ENCODE measurements around the gene ANXA3.

The ANXA3 gene

DNA sequence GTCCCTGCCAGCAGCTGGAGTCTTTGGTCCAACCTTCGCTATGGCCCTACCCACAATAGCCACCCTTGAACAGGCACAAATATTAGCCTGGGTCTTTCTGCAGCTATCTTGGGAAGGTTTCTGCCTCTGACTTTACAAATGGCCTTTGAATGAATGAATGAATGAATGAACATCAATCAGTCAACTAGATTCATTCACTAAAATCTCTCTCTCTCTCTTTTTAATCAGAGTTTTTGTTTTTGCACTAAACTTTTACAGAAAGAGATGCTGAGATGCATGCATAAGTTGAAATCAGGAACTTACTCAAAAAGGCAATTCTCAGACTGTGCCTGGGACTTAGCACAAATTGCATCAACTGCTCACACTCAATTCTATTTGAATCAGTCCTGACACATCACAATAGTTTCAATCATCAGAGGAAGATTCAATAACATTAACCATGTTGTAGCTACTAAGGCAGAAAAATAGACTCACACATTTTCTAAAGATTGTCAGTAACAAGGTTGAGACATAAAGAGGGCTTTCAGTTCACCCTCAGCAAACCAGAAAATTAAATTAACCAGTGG lies 55.0 kb downstream of the ANXA3 start:
- in situ Hi-C loops (cut with MboI; ENCODE audit: low sequenced_read_pairs, unreplicated experiment) = no loop called here

DNA sequence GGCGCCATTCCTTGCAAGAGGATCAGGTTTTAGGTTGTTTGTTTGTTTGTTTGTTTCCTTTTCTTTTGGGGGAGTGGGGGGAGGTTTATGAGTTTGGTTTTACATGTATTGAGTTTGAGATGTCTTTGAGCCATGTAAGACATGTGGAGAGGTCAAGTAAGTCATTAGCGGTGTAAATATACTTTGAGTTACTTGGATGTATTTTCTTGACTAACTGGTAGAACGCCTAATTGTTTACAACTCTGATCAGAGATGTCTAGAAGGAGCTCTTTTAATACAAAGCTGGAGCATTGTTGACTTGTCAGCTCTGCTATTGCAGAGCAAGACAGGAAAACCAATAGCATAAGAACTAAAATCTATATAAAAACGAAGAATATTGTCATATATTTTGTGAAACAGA lies 57.1 kb downstream of the ANXA3 start:
- no peak for TF ChIP-seq CTCF (IDR thresholded peaks at IDR 0.05; ENCODE audit: borderline replicate concordance, control extremely low read depth, extremely low read depth, insufficient read depth, missing control alignments)
- in situ Hi-C loops (cut with MboI; ENCODE audit: low sequenced_read_pairs, unreplicated experiment) = no loop called here
- no peak for DNase-seq (ENCODE audit: low spot score)

More for the DNA sequence above, 55.0 kb downstream of the ANXA3 start:
- DNase-seq (ENCODE audit: low spot score) = no peak
- TF ChIP-seq CTCF (IDR thresholded peaks at IDR 0.05; ENCODE audit: borderline replicate concordance, control extremely low read depth, extremely low read depth, insufficient read depth, missing control alignments) = no peak

GRCh38 chr4:78609580-78609979 lies 58.0 kb downstream of the ANXA3 start:
- in situ Hi-C loops (cut with MboI; ENCODE audit: low sequenced_read_pairs, unreplicated experiment) = no loop called here
- no peak for DNase-seq (ENCODE audit: low spot score)
- no peak for TF ChIP-seq CTCF (IDR thresholded peaks at IDR 0.05; ENCODE audit: borderline replicate concordance, control extremely low read depth, extremely low read depth, insufficient read depth, missing control alignments)

GRCh38 chr4:78610546-78611214 lies 59.1 kb downstream of the ANXA3 start:
- in situ Hi-C loops (cut with MboI; ENCODE audit: low sequenced_read_pairs, unreplicated experiment) = loop anchor here (5.0 kb wide), 1 partner anchor 257 kb away; no protein-coding TSS in a partner anchor
- no peak for TF ChIP-seq CTCF (IDR thresholded peaks at IDR 0.05; ENCODE audit: borderline replicate concordance, control extremely low read depth, extremely low read depth, insufficient read depth, missing control alignments)
- DNase-seq (ENCODE audit: low spot score) = no peak

DNA sequence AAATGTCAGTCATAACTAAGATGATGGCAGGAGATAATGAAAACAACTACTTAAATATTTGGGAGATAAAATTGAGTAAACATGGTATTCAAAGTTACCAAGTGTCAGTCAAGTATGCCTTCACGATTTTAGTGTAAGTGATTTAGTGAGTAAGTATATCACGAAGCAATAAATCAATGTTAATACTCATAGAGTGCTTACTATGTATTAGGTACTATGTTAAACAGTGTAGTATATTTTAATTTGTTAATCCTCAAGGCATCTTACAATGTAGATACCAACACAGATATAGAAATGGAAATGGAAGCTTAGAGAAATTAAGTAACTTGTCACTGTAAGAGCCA lies 59.6 kb downstream of the ANXA3 start:
- no peak for DNase-seq (ENCODE audit: low spot score)
- in situ Hi-C loops (cut with MboI; ENCODE audit: low sequenced_read_pairs, unreplicated experiment) = loop anchor here (5.0 kb wide), 1 partner anchor 256 kb away; no protein-coding TSS in a partner anchor
- TF ChIP-seq CTCF (IDR thresholded peaks at IDR 0.05; ENCODE audit: borderline replicate concordance, control extremely low read depth, extremely low read depth, insufficient read depth, missing control alignments) = no peak

DNA sequence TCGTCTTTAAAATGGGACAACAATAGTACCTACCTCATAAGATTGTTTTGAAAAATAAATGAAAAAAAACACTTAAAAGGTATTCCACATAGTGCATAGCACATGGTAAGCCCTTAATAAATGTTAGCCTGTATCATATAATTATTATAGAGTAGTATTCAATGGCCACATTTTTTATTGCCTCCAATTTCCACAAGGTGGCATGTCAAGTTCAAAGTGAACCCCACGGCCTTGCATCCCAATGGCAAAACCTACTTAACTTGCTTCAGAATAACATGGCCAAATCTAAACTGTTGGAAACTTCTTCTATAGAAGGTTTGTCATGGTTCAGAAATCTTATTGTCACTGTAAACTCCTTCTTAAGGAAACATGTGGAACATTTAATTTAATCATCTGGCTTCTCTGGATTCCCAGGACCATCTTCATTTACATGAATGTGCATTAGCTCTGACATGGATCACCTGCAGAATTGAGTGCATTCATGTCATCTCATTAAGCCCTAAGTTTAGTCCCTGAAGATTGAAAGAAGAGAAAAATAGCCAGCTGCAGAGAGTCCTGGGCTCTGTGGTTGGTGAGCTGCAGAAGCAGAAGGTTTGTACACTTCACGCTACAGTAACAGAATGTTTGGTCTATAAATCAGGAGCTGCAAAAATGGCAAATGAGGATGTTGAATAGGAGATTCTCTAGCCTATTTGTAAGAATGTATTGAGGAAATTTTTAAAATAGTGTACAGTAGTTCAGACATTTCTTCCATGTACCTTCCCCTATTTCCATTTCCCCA lies 61.0 kb downstream of the ANXA3 start:
- in situ Hi-C loops (cut with MboI; ENCODE audit: low sequenced_read_pairs, unreplicated experiment) = loop anchor here (5.0 kb wide), 1 partner anchor 255 kb away; no protein-coding TSS in a partner anchor
- DNase-seq (ENCODE audit: low spot score) = peak; percentile 14
- peak; percentile 37 for TF ChIP-seq CTCF (IDR thresholded peaks at IDR 0.05; ENCODE audit: borderline replicate concordance, control extremely low read depth, extremely low read depth, insufficient read depth, missing control alignments)
